Stimulated activated naive B cell treated with anti-CD40 and anti-IgM and Interleukin-4, amounts not matched to agents 10 μg/mL and 1 μg/mL and 100 μg/mL, for 72 hours (primary cell): ENCODE measurements around the gene MRM2.

Experiments
- ATAC-seq, 2 donors: fragments of 150-1000 bp; cut with Tn5 transposase; replicated peaks; 2 replicates each; pipeline ENCODE4 v1.10.0; 2021; ENCODE audit warnings: moderate library complexity in 1 of 2
- DNase-seq: peaks from one replicate; pipeline ENCODE4 v3.0.0; 2021
- H3K27ac Mint-ChIP-seq: one replicate; pipeline ENCODE4 v1.8.0; 2022; ENCODE audit warnings: mild to moderate bottlenecking, mixed read lengths
- H3K27me3 Mint-ChIP-seq, 2 donors: one replicate each; pipeline ENCODE4 v1.8.0; 2022; ENCODE audit warnings: mixed read lengths in 2 of 2
- H3K36me3 Mint-ChIP-seq, 2 donors: one replicate each; pipeline ENCODE4 v1.8.0; 2022; ENCODE audit warnings: mixed read lengths in 2 of 2, mild to moderate bottlenecking in 1 of 2
- H3K4me1 Mint-ChIP-seq, 2 donors: one replicate each; pipeline ENCODE4 v1.8.0; 2022; ENCODE audit warnings: mixed read lengths in 2 of 2, mild to moderate bottlenecking in 1 of 2
- H3K4me3 Mint-ChIP-seq, 2 donors: one replicate each; pipeline ENCODE4 v1.8.0; 2022; ENCODE audit warnings: mild to moderate bottlenecking in 2 of 2, mixed read lengths in 2 of 2, moderate library complexity in 1 of 2
- H3K9me3 Mint-ChIP-seq, 2 donors: one replicate each; pipeline ENCODE4 v1.8.0; 2022; ENCODE audit warnings: mixed read lengths in 2 of 2, mild to moderate bottlenecking in 1 of 2

Gene MRM2

DNA sequence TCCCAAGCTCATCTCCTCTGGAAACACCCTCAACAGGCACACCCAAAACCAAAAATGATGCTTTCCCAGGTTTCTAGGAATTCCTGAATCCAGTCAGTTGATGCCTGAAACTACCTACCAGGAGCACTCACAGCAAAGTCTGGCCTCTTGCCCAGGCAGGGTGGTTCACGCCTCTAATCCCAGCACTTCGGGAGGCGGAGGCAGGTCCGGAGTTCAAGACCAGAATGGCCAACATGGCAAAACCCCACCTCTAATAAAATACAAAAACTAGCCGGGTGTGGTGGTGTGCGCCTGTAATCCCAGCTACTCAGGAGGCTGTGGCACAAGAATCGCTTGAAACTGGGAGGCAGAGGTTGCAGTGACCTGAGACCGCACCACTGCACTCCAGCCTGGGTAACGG, 11.1 kb downstream of the MRM2 start:
- Mint-ChIP-seq H3K27ac (no peak overlapping the region), H3K27me3 (no peaks in the 10 kb centered on the region), H3K9me3 (no peaks in the 10 kb centered on the region), H3K4me3 (peak overlapping the region in 1 of 2 donors; percentile 28), H3K4me1 (peaks cover 30 to 58% of the 10 kb centered on the region in 2 donors), H3K36me3 (peaks cover 45 to 52% of the 10 kb centered on the region in 2 donors)
- ATAC-seq: no peak
- DNase-seq: no peak

GRCh38 chr7:2230226-2230625, 11.8 kb downstream of the MRM2 start:
- Mint-ChIP-seq H3K9me3 (no peaks in the 10 kb centered on the region), H3K27me3 (no peaks in the 10 kb centered on the region), H3K36me3 (peaks cover 45 to 52% of the 10 kb centered on the region in 2 donors), H3K4me1 (peaks cover 30 to 58% of the 10 kb centered on the region in 2 donors), H3K4me3 (peak overlapping the region; percentile 30 to 44), H3K27ac (peak overlapping the region; percentile 75)
- ATAC-seq (no peak), DNase-seq (no peak)

DNA sequence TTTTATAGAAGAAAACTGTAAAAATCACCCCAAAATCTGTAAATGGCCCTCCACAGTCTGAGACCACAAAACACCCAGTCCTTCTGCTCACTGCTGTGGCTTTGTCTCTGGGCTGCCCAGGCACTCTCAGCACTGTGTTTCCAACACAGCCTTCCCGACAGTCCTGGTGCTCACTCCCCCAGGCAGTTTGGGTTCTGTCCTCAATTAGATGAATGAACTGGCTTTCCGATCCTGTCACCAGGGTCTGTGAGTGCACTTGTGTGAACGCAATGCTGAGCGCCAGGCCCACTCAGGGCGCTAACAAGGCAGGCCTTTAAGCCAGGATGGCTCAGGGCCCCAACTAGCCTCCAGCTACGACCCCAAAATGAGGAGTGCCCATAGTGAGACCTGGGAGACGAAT, 12.5 kb downstream of the MRM2 start:
- Mint-ChIP-seq H3K27me3 (no peaks in the 10 kb centered on the region), H3K9me3 (no peaks in the 10 kb centered on the region), H3K4me1 (peaks cover 23 to 55% of the 10 kb centered on the region in 2 donors), H3K27ac (peak overlapping the region; percentile 75), H3K4me3 (no peak overlapping the region), H3K36me3 (peaks cover 41 to 50% of the 10 kb centered on the region in 2 donors)
- DNase-seq: no peak
- no peak for ATAC-seq

DNA sequence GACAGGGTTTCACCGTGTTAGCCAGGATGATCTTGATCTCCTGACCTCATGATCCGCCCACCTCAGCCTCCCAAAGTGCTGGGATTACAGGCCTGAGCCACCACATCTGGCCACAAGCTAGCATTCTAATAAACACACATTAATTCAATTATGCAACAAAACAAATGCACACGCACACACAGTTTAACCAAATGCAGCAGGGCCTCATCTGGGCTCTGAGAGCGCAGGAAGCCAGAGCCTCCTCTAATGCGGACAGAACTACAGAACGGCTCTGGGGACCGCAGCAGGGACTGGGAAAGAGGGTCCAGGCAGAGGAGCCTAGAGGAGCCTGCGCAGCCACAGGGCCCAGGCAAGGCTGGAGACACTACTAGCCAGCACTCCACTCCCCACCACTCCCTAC, 13.1 kb downstream of the MRM2 start:
- Mint-ChIP-seq H3K27me3 (no peaks in the 10 kb centered on the region), H3K4me3 (no peak overlapping the region), H3K36me3 (peaks cover 44 to 54% of the 10 kb centered on the region in 2 donors), H3K9me3 (no peaks in the 10 kb centered on the region), H3K4me1 (peaks cover 25 to 56% of the 10 kb centered on the region in 2 donors), H3K27ac (no peak overlapping the region)
- DNase-seq (no peak), ATAC-seq (no peak)

GRCh38 chr7:2227699-2228098, 14.3 kb downstream of the MRM2 start:
- no peak for ATAC-seq
- H3K4me1 Mint-ChIP-seq: peaks cover 21 to 50% of the 10 kb centered on the region in 2 donors
- H3K36me3 Mint-ChIP-seq: peaks cover 51 to 53% of the 10 kb centered on the region in 2 donors
- H3K4me3 Mint-ChIP-seq: no peak overlapping the region
- H3K27ac Mint-ChIP-seq: no peak overlapping the region
- no peak for DNase-seq
- H3K9me3 Mint-ChIP-seq: no peaks in the 10 kb centered on the region
- H3K27me3 Mint-ChIP-seq: no peaks in the 10 kb centered on the region

- Mint-ChIP-seq H3K4me1 (peaks cover 21 to 46% of the 10 kb centered on the region in 2 donors), H3K36me3 (peaks cover 66 to 68% of the 10 kb centered on the region in 2 donors), H3K27me3 (no peaks in the 10 kb centered on the region), H3K27ac (no peak overlapping the region), H3K9me3 (no peaks in the 10 kb centered on the region), H3K4me3 (no peak overlapping the region)
- DNase-seq: no peak
- ATAC-seq: no peak
These were observed 16.2 kb downstream of the MRM2 start for GRCh38 chr7:2225830-2226229.

GRCh38 chr7:2225336-2225735, 16.7 kb downstream of the MRM2 start:
- H3K27me3 Mint-ChIP-seq: no peaks in the 10 kb centered on the region
- ATAC-seq (no peak), DNase-seq (no peak)
- H3K4me3 Mint-ChIP-seq: no peak overlapping the region
- H3K9me3 Mint-ChIP-seq: no peaks in the 10 kb centered on the region
- H3K27ac Mint-ChIP-seq: no peak overlapping the region
- peaks cover 19 to 41% of the 10 kb centered on the region in 2 donors for H3K4me1 Mint-ChIP-seq
- H3K36me3 Mint-ChIP-seq: peaks cover 69% of the 10 kb centered on the region in 2 donors

- Mint-ChIP-seq H3K27me3 (no peaks in the 10 kb centered on the region), H3K27ac (no peak overlapping the region), H3K9me3 (no peaks in the 10 kb centered on the region), H3K4me3 (no peak overlapping the region), H3K4me1 (peaks cover 15 to 37% of the 10 kb centered on the region in 2 donors), H3K36me3 (peaks cover 69% of the 10 kb centered on the region in 2 donors)
- no peak for ATAC-seq
- DNase-seq: no peak
These were observed 17.1 kb downstream of the MRM2 start for GRCh38 chr7:2224934-2225333.

DNA sequence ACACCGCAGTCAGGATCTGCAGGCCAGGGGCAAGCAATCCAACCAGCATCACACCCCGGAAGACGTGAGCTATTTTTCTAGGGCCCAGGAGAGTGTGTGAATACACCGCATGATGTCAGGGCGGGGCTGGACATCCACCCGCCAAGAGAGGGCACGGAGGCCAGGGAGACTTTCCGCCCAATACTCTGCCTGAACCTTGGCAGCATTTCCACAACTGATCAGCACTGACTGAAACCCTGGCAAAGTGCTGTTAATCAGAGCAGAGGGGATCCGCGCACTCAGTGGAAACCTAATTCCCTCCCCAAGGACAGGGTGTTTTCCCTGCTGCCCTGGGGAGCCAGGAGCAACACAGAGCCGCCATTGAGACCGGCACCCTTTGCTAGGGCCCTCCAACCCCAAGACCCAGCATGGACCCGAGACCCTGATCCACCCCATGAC, 17.5 kb downstream of the MRM2 start:
- Mint-ChIP-seq H3K4me3 (no peak overlapping the region), H3K27ac (peak overlapping the region; percentile 62), H3K36me3 (peaks cover 67 to 69% of the 10 kb centered on the region in 2 donors), H3K9me3 (no peaks in the 10 kb centered on the region), H3K4me1 (peaks cover 12 to 33% of the 10 kb centered on the region in 2 donors), H3K27me3 (no peaks in the 10 kb centered on the region)
- DNase-seq (no peak), ATAC-seq (no peak)

GRCh38 chr7:2223321-2223720, 18.7 kb downstream of the MRM2 start:
- Mint-ChIP-seq H3K9me3 (no peaks in the 10 kb centered on the region), H3K4me1 (peaks cover 10 to 31% of the 10 kb centered on the region in 2 donors), H3K4me3 (no peak overlapping the region), H3K27me3 (no peaks in the 10 kb centered on the region), H3K36me3 (peaks cover 70 to 77% of the 10 kb centered on the region in 2 donors), H3K27ac (no peak overlapping the region)
- no peak for ATAC-seq
- no peak for DNase-seq

DNA sequence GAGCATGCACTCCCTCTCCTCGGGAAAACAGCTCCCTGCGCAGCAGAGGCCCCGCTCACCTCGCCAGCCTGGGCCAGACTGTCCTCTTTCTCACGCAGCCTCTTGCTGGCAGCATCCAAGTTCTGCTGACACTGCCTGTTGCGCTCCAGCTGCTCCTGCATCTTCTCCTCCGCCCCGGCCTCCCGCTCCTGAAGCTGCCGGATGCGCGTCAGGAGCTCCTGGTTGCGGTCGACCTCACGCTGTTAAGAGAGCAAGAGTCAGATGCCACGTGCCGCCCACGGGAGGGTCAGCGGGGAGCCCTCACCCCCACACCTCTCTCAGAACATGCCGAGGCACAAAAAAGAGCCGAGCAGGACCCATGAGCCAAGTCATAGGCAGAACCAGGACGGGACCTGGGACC, 19.5 kb downstream of the MRM2 start:
- H3K4me1 Mint-ChIP-seq: peaks cover 9 to 25% of the 10 kb centered on the region in 2 donors
- no peak for DNase-seq
- H3K27ac Mint-ChIP-seq: peak overlapping the region; percentile 14
- H3K36me3 Mint-ChIP-seq: peaks cover 73 to 79% of the 10 kb centered on the region in 2 donors
- ATAC-seq: no peak
- H3K27me3 Mint-ChIP-seq: no peaks in the 10 kb centered on the region
- H3K4me3 Mint-ChIP-seq: no peak overlapping the region
- no peaks in the 10 kb centered on the region for H3K9me3 Mint-ChIP-seq

DNA sequence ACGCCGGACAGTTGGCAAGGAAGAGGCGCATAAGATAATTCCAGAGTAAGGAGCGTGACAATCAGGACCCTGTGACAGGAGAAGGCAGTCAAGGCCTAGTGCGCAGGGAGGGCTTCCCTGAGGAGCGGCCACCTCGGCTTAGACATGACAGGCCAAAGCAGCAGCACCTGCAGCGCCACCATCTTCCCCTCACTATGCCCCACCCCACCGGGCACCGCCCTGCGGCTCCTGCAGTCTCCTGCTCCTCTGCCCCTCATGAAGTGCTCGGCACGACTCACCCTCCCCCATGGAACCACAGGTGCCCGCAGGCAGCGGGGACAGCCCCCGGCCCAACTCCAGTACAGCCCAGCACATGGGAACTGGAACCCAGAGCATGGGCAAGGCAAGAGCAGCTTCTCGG, 21.1 kb downstream of the MRM2 start:
- no peak overlapping the region for H3K4me3 Mint-ChIP-seq
- H3K36me3 Mint-ChIP-seq: peaks cover 73 to 85% of the 10 kb centered on the region in 2 donors
- no peak overlapping the region for H3K27ac Mint-ChIP-seq
- H3K4me1 Mint-ChIP-seq: peaks cover 13 to 25% of the 10 kb centered on the region in 2 donors
- no peaks in the 10 kb centered on the region for H3K9me3 Mint-ChIP-seq
- DNase-seq (no peak), ATAC-seq (no peak)
- no peaks in the 10 kb centered on the region for H3K27me3 Mint-ChIP-seq

GRCh38 chr7:2220506-2220905, 21.5 kb downstream of the MRM2 start:
- H3K36me3 Mint-ChIP-seq: peaks cover 75 to 85% of the 10 kb centered on the region in 2 donors
- ATAC-seq (no peak), DNase-seq (no peak)
- H3K27ac Mint-ChIP-seq: no peak overlapping the region
- H3K9me3 Mint-ChIP-seq: no peaks in the 10 kb centered on the region
- no peak overlapping the region for H3K4me3 Mint-ChIP-seq
- H3K4me1 Mint-ChIP-seq: peaks cover 14 to 22% of the 10 kb centered on the region in 2 donors
- H3K27me3 Mint-ChIP-seq: no peaks in the 10 kb centered on the region

GRCh38 chr7:2220030-2220429, 22.0 kb downstream of the MRM2 start:
- H3K9me3 Mint-ChIP-seq: no peaks in the 10 kb centered on the region

DNA sequence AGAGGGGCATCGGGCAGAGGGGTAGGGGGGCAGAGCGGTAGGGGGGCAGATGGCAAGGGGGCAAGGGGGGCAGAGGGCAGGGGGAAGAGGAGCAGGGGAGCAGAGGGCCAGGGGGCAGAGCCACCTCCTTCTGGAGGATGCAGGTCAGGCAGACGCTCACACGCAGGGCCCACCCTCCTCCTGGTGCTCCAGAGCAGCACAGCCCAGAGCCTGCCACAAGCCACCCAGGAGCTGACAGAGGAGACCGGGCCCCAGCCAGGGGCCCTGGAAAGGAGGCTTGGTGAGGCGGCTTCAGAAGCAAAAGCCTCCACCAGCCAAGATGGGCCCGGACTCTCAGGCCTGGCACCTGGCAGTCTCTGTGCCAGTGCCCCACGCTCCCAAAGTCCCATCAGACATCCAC, 22.4 kb downstream of the MRM2 start:
- Mint-ChIP-seq H3K4me1 (peaks cover 16 to 19% of the 10 kb centered on the region in 2 donors), H3K27me3 (no peaks in the 10 kb centered on the region), H3K9me3 (no peaks in the 10 kb centered on the region), H3K27ac (no peak overlapping the region), H3K4me3 (no peak overlapping the region), H3K36me3 (peaks cover 74 to 83% of the 10 kb centered on the region in 2 donors)
- ATAC-seq: no peak
- no peak for DNase-seq

More at GRCh38 chr7:2220030-2220429, 22.0 kb downstream of the MRM2 start:
- Mint-ChIP-seq H3K27ac (no peak overlapping the region), H3K27me3 (no peaks in the 10 kb centered on the region), H3K36me3 (peaks cover 73 to 84% of the 10 kb centered on the region in 2 donors), H3K4me1 (peaks cover 16 to 22% of the 10 kb centered on the region in 2 donors), H3K4me3 (no peak overlapping the region)
- no peak for DNase-seq
- ATAC-seq: no peak

DNA sequence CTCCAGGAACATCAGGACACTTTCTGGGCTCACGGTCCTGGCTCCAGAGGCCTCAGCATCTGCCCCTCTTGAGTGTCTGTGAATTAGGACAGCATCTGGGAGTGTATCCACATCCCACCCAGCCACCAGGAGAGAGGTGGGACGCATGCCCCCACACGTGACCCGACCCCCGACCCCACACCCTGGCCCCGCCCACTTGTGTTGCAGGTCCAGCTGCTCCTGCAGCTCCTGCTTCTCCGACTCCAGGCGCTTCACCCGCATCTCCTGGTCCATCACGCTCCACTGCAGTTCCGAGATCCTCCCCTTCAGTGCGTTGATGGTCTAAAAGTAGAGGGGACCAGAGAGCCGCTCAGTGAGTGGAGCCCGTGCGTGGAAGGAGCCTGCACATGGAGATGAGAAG, 22.9 kb downstream of the MRM2 start:
- Mint-ChIP-seq H3K27me3 (no peaks in the 10 kb centered on the region), H3K4me3 (no peak overlapping the region), H3K36me3 (peaks cover 72 to 85% of the 10 kb centered on the region in 2 donors)

More for the DNA sequence above, 22.9 kb downstream of the MRM2 start:
- no peaks in the 10 kb centered on the region for H3K9me3 Mint-ChIP-seq
- DNase-seq (no peak), ATAC-seq (no peak)
- H3K27ac Mint-ChIP-seq: no peak overlapping the region
- peaks cover 13 to 14% of the 10 kb centered on the region in 2 donors for H3K4me1 Mint-ChIP-seq
